ENCODE measurements around the gene AQP6.

DNA sequence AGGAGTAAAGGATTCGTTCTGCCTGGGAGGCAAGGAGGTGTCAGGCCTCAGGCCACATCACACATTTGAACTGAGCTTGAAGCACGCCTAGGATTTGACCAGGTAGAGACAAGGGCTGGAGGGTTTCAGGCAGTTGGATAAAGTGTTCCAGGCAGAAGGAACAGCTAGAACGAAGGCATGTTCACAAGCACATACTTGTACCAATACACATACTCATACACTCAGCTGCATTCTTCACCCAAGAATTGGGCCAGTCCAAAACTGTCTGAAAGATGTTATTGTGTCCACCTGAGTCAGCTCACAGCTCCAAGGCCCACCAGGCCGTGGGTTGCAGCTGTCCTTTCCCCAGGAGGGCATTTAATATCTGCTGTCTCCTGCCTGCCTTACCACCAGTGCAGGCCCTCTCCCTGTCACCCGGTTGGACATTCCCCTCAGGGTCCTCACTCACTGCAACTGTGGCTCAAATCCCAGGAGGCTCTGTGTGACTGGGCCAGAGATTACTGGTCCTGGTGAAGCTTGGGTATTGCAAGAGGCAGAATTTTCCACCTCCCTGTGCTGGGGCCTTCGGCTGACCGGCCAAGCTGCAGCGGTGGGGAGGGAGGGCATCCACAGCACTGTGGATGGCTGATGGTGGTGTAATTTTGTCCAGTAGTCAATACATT is 35.0 kb upstream of the AQP6 start:
- TF ChIP-seq, protein P1, sequence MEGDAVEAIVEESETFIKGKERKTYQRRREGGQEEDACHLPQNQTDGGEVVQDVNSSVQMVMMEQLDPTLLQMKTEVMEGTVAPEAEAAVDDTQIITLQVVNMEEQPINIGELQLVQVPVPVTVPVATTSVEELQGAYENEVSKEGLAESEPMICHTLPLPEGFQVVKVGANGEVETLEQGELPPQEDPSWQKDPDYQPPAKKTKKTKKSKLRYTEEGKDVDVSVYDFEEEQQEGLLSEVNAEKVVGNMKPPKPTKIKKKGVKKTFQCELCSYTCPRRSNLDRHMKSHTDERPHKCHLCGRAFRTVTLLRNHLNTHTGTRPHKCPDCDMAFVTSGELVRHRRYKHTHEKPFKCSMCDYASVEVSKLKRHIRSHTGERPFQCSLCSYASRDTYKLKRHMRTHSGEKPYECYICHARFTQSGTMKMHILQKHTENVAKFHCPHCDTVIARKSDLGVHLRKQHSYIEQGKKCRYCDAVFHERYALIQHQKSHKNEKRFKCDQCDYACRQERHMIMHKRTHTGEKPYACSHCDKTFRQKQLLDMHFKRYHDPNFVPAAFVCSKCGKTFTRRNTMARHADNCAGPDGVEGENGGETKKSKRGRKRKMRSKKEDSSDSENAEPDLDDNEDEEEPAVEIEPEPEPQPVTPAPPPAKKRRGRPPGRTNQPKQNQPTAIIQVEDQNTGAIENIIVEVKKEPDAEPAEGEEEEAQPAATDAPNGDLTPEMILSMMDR (IDR thresholded peaks at IDR 0.05; ENCODE audit: extremely low read depth in 1 of 2, insufficient read depth in 1 of 2, low read depth in 1 of 2, low read length in 2 of 2): no peak
- TF ChIP-seq POLR2AphosphoS5 (IDR thresholded peaks at IDR 0.05; ENCODE audit: insufficient read depth, low read depth, low read length) (no peak), POLR2A (IDR thresholded peaks at IDR 0.05; ENCODE audit: low read depth, low read length) (no peak)
- TF ChIP-seq, protein P2, sequence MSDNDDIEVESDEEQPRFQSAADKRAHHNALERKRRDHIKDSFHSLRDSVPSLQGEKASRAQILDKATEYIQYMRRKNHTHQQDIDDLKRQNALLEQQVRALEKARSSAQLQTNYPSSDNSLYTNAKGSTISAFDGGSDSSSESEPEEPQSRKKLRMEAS (IDR thresholded peaks at IDR 0.05; ENCODE audit: insufficient read depth, insufficient read length): no peak

Measured in endothelial cell of umbilical vein (primary cell).